Urinary bladder (tissue), 4 donors: Measurements from ENCODE around the gene RAB40C. TPM values are rescaled to one million over a fixed set of nuclear protein-coding genes. Genes with fewer than 3 reads are reported as not detected.

Source experiments
- DNase-seq: peaks from one replicate; pipeline ENCODE4 v3.0.0-alpha.2; 2015; ENCODE audit errors: extremely low spot score
- H3K27ac ChIP-seq: one replicate; pipeline ENCODE4 v1.5.1; 2013; ENCODE audit warnings: low read depth, mild to moderate bottlenecking, moderate library complexity
- H3K36me3 ChIP-seq: one replicate; pipeline ENCODE4 v1.6.1; 2013; ENCODE audit warnings: mild to moderate bottlenecking, moderate library complexity; ENCODE audit not compliant: insufficient read depth
- H3K4me1 ChIP-seq: one replicate; pipeline ENCODE4 v1.6.1; 2013; ENCODE audit warnings: mild to moderate bottlenecking, moderate library complexity; ENCODE audit not compliant: insufficient read depth
- H3K4me3 ChIP-seq: one replicate; pipeline ENCODE4 v1.5.1; 2013; ENCODE audit warnings: low read depth, low read length
- WGBS: extraction: QIAGEN DNeasy Blood & Tissue Kit; methylation state at CpG from one replicate; pipeline ENCODE4 v1.1.7; 2013; 5-methylcytosine and 5-hydroxymethylcytosine counted together
- polyA plus RNA-seq: library from polyadenylated mRNA; stranded (reverse); fragments of 200-250 nt; gene quantifications from one replicate; pipeline ENCODE4 v1.2.3, GENCODE V29; 2013
- total RNA-seq: library from RNA; depleted of rRNA; stranded (reverse); fragments of >200 nt; gene quantifications from one replicate; pipeline ENCODE4 v1.2.3, GENCODE V29; 2014
- donor health status: healthy with polysubstance abuse.
- donor health status: healthy.

Gene RAB40C, protein sequence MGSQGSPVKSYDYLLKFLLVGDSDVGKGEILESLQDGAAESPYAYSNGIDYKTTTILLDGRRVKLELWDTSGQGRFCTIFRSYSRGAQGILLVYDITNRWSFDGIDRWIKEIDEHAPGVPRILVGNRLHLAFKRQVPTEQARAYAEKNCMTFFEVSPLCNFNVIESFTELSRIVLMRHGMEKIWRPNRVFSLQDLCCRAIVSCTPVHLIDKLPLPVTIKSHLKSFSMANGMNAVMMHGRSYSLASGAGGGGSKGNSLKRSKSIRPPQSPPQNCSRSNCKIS
- total RNA-seq (6.9 TPM), polyA plus RNA-seq (30.9 TPM)

GRCh38 chr16:589658-590187 lies at the start of gene RAB40C:
TSS of gene RAB40C (plus strand) at chr16:590066. CDS start at chr16:590292, 226 bp downstream.
- Histone ChIP-seq H3K27ac (peak within 1 kb of the TSS; percentile 92), H3K36me3 (no peaks in the 10 kb centered on the region), H3K4me1 (no peaks in the 10 kb centered on the region), H3K4me3 (peak within 1 kb of the TSS; percentile 72)
- 1% methylated on average over 65 of the region's 67 CpGs for WGBS
- DNase-seq, result peak; percentile 94

DNA sequence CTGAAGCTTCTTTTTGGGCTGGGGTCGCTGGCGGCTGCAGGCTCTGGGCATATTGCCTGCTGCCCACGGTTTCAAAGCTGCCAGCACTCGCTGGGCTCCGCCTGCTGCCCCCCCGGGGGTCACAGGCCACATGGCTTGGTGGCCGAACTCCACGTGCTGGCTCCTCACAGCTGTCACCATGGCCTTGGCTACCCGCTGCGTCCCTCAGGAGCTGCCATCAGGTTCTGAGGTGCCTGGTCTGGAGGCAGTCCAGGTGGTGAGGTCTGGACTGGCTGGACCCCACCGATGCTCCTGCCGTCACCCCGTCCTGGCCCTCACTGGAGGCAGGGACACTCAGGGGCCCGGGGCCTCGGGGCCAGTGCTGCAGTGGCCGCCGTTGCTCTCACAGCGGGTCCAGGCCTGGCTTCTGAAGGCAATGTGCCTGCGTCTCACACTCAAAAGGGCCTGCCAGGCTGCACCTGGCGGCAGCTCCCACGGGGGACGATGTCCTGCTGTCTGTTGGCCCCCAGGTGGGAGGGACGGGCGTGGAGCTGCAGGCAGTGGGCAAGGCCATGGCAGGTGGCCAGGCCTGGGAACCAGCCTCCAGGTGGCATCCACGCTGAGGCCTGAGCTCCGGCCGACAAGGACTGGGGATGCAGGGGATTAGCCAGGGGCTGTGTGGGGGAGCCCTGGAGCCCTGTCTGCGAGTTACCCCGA lies 49.1 kb upstream of the RAB40C start:
- WGBS, result 86% methylated on average over 29 of the region's 29 CpGs
- no peak overlapping the region for H3K4me3 ChIP-seq
- peaks cover 4% of the 10 kb centered on the region for H3K36me3 ChIP-seq
- H3K27ac ChIP-seq, result no peak overlapping the region
- no peak for DNase-seq
- H3K4me1 ChIP-seq, result no peaks in the 10 kb centered on the region

GRCh38 chr16:543301-544164 lies 46.3 kb upstream of the RAB40C start:
- Histone ChIP-seq H3K4me1 (no peaks in the 10 kb centered on the region), H3K36me3 (peaks cover 4% of the 10 kb centered on the region), H3K27ac (no peak overlapping the region), H3K4me3 (no peak overlapping the region)
- DNase-seq, result no peak
- WGBS, result 91% methylated on average over 51 of the region's 51 CpGs

DNA sequence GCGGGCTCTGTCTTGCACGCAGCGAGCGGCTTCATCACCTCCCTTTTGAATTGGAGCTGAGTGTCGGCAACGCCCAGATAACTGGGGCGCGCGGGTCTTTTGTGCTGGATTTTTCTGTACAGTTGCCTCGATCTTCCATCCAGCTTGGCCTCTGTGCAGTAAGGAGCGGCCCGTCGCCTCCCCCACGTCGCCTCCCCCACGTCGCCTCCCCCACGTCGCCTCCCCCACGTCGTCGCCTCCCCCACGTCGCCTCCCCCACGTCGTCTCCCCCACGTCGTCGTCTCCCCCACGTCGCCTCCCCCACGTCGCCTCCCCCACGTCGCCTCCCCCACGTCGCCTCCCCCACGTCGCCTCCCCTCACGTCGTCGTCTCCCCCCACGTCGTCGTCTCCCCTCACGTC lies 45.3 kb upstream of the RAB40C start:
- Histone ChIP-seq H3K4me1 (no peaks in the 10 kb centered on the region), H3K4me3 (no peak overlapping the region), H3K36me3 (peaks cover 4% of the 10 kb centered on the region), H3K27ac (no peak overlapping the region)
- no peak for DNase-seq
- 90% methylated on average over 46 of the region's 46 CpGs for WGBS

- no peak overlapping the region for H3K27ac ChIP-seq
- no peak for DNase-seq
- 75% methylated on average over 60 of the region's 60 CpGs for WGBS
- peaks cover 2% of the 10 kb centered on the region for H3K36me3 ChIP-seq
- no peak overlapping the region for H3K4me3 ChIP-seq
- no peaks in the 10 kb centered on the region for H3K4me1 ChIP-seq
Observed at GRCh38 chr16:546909-547770, 42.7 kb upstream of the RAB40C start.

GRCh38 chr16:548586-548985 lies 41.3 kb upstream of the RAB40C start:
- no peak for DNase-seq
- no peak overlapping the region for H3K4me3 ChIP-seq
- H3K36me3 ChIP-seq, result peaks cover 2% of the 10 kb centered on the region
- no peaks in the 10 kb centered on the region for H3K4me1 ChIP-seq
- no peak overlapping the region for H3K27ac ChIP-seq
- WGBS, result 95% methylated on average over 21 of the region's 21 CpGs

DNA sequence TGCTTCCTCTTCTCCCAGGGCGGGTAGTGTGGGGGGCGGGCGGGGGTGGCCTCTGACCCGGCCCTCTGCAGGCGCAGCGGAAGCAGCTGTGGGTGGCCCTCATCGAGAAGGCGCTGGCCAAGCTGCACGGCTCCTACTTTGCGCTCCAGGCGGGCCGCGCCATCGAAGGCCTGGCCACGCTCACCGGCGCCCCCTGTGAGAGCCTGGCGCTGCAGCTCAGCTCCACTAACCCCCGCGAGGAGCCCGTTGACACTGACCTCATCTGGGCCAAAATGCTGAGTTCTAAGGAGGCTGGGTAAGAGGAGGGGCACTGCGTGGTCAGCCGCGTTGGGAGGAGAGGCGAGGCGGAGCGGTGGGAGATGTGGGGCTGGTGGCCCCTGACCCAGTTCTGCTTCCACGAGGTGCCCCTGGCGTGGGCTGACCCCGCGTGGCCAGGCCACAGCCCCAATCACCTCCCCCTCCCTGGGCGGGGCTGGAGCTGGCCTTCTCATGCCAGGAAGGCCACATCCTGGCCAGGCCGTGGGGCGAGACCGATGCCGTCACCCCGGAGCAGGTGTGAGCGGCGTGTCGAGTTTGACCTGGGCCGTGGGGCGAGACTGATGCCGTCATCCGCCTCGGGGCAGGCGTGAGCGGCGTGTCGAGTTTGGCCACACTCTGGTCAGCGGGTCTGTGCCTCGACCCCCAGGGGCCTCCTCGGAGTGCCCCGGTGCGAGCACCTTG lies 40.2 kb upstream of the RAB40C start:
- no peak overlapping the region for H3K27ac ChIP-seq
- H3K36me3 ChIP-seq, result peaks cover 2% of the 10 kb centered on the region
- DNase-seq, result no peak
- WGBS, result 95% methylated on average over 54 of the region's 54 CpGs
- no peaks in the 10 kb centered on the region for H3K4me1 ChIP-seq
- H3K4me3 ChIP-seq, result no peak overlapping the region

DNA sequence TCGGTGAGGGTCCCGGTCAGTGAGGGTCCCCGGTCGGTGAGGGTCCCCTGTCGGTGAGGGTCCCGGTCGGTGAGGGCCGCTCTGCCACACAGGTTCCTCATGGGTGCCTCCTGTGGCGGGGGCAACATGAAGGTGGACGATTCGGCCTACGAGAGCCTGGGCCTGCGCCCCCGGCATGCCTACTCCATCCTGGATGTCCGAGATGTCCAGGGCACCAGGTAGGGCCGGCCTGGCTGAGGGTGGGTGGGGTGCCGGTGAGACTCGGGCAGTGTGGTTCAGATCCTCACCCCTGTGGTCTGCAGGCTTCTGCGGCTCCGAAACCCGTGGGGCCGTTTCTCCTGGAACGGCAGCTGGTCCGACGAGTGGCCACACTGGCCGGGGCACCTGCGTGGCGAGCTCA lies 38.7 kb upstream of the RAB40C start:
- WGBS, result 96% methylated on average over 28 of the region's 28 CpGs
- DNase-seq, result no peak
- H3K4me1 ChIP-seq, result no peaks in the 10 kb centered on the region
- no peak overlapping the region for H3K27ac ChIP-seq
- no peak overlapping the region for H3K4me3 ChIP-seq
- peaks cover 2% of the 10 kb centered on the region for H3K36me3 ChIP-seq

DNA sequence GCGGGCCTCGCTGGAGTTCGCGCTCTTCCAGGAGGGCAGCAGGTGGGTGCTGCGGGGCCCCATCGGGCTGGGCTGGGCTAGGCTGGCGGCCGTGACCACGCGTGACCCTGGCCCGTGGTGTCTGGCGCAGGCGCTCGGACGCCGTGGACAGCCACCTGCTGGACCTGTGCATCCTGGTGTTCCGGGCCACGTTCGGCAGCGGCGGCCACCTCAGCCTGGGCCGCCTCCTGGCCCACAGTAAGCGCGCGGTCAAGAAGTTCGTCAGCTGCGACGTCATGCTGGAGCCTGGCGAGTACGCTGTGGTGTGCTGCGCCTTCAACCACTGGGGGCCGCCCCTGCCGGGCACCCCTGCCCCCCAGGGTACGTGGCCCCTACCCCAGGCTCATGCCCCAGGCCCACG lies 37.7 kb upstream of the RAB40C start:
- H3K27ac ChIP-seq, result no peak overlapping the region
- no peaks in the 10 kb centered on the region for H3K4me1 ChIP-seq
- H3K4me3 ChIP-seq, result no peak overlapping the region
- WGBS, result 97% methylated on average over 35 of the region's 35 CpGs
- peaks cover 2% of the 10 kb centered on the region for H3K36me3 ChIP-seq
- DNase-seq, result no peak

DNA sequence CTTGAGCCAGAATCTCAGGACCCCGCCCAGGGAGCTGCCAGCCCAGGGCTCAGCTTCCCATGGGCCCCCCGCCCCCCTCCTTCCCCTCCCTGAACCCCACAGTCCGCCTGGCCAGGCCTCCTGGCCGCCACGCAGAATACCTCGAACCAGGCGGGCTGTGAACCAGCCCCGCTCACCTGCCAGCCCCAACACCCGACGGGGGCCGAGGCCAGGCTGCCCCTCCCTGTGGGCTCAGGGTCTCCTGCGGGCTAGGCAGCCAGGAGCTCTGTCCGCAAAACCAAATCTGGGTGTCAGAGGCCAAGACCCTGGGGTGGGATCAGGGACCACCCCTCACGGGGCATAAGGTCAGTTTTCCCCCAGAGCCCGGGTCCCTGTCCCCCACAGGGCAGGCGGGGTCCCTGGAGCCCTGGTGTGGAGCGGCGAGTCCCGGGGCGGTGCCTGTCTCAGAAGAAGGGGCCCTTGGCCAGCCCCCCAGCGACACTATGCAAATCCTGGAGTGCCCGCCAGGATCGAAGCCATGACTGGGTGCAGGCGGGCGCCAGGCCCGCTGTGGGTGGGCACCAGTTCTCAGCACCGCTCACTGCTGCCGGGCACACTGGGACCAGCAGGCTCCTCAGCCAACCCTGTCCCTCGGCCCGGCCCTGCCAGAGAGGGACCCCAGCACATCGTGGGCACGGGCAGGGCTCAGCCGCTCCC lies 36.1 kb upstream of the RAB40C start:
- H3K27ac ChIP-seq, result no peak overlapping the region
- peaks cover 2% of the 10 kb centered on the region for H3K36me3 ChIP-seq
- no peak for DNase-seq
- H3K4me3 ChIP-seq, result no peak overlapping the region
- H3K4me1 ChIP-seq, result no peaks in the 10 kb centered on the region
- 92% methylated on average over 33 of the region's 33 CpGs for WGBS

DNA sequence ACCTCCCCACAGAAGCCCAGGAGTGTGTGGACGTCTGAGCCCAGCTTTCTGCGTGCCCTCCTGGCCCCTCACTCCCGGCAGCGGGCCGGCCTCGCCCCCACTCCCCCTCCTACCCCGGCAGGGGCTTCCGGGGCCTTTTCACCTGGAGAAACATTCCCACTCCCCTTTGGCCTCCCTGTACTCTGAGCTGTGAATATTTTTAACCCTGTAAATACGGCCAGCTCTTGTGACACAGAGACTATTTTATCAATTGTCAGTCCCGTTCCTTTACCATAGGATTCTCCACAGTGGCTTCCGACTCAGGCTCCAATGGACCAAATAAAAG lies 35.6 kb upstream of the RAB40C start:
- H3K4me3 ChIP-seq, result no peak overlapping the region

More for the DNA sequence above, 35.6 kb upstream of the RAB40C start:
- Histone ChIP-seq H3K27ac (no peak overlapping the region), H3K4me1 (no peaks in the 10 kb centered on the region), H3K36me3 (peaks cover 2% of the 10 kb centered on the region)
- no peak for DNase-seq
- WGBS, result 81% methylated on average over 11 of the region's 11 CpGs
